WI38 (cell line): Measurements from ENCODE around the gene PRPS1.
A peak's percentile ranks its signal among the peaks of the same experiment; 100 is the strongest.

Experiments
- H3K4me3 ChIP-seq: 2 replicates; pipeline ENCODE4 v1.5.1; 2011; ENCODE audit warnings: low read depth, mild to moderate bottlenecking, control low read depth, low read length
- CTCF ChIP-seq: IDR thresholded peaks from 2 replicates; pipeline ENCODE4 v1.5.1; 2012; ENCODE audit warnings: low read depth, mild to moderate bottlenecking, control low read depth, low read length

Gene PRPS1

GRCh38 chrX:107629540-107629909, 1.2 kb downstream of the PRPS1 start:
- TF ChIP-seq CTCF, result 0 out of 2 replicates have a peak, but pooled peaks have one; percentile 11
- H3K4me3 ChIP-seq, result peak overlapping the region; percentile 65

GRCh38 chrX:107630031-107630689, 1.9 kb downstream of the PRPS1 start:
- TF ChIP-seq CTCF, result no peak
- peak overlapping the region; percentile 65 for H3K4me3 ChIP-seq

GRCh38 chrX:107632346-107632745, 4.0 kb downstream of the PRPS1 start:
- no peak for TF ChIP-seq CTCF
- no peak overlapping the region for H3K4me3 ChIP-seq

GRCh38 chrX:107646735-107647134, 18.4 kb downstream of the PRPS1 start:
- no peak for TF ChIP-seq CTCF

GRCh38 chrX:107648332-107648731, 20.0 kb downstream of the PRPS1 start:
- TF ChIP-seq CTCF, result no peak
- no peak overlapping the region for H3K4me3 ChIP-seq

More at GRCh38 chrX:107646735-107647134, 18.4 kb downstream of the PRPS1 start:
- H3K4me3 ChIP-seq, result no peak overlapping the region

- no peak for TF ChIP-seq CTCF
- H3K4me3 ChIP-seq, result peak overlapping the region; percentile 8; the same call in 1 of the 2 replicates
These were observed 26.2 kb downstream of the PRPS1 start for GRCh38 chrX:107654566-107654871.

- peak overlapping the region; percentile 14; the same call in 1 of the 2 replicates for H3K4me3 ChIP-seq
- TF ChIP-seq CTCF, result peak; percentile 82
These were observed 26.8 kb downstream of the PRPS1 start for GRCh38 chrX:107654872-107655761.
